Measurements from ENCODE around the gene ANKS1B.

GRCh38 chr12:99212275-99212674 is 772.5 kb downstream of the ANKS1B start:
- no peak for TF ChIP-seq CTCF (IDR thresholded peaks at IDR 0.05)
- TF ChIP-seq POLR2A (IDR thresholded peaks at IDR 0.05): no peak

Measured in thyroid gland (tissue), 4 donors.